HG03378 (cell line): Measurements from ENCODE around the gene GARIN5B.
"Not testable (repeated sequence)": the region's sequence is repeated elsewhere in the genome, so short reads cannot be mapped to it uniquely, and the experiment has no call there.

Experiments used
- ATAC-seq: cut with Tn5 transposase; IDR thresholded peaks from one replicate; pipeline ENCODE4 v1.9.1; 2021; ENCODE audit warnings: mild to moderate bottlenecking, moderate library complexity; ENCODE audit not compliant: unreplicated experiment

Gene GARIN5B

DNA sequence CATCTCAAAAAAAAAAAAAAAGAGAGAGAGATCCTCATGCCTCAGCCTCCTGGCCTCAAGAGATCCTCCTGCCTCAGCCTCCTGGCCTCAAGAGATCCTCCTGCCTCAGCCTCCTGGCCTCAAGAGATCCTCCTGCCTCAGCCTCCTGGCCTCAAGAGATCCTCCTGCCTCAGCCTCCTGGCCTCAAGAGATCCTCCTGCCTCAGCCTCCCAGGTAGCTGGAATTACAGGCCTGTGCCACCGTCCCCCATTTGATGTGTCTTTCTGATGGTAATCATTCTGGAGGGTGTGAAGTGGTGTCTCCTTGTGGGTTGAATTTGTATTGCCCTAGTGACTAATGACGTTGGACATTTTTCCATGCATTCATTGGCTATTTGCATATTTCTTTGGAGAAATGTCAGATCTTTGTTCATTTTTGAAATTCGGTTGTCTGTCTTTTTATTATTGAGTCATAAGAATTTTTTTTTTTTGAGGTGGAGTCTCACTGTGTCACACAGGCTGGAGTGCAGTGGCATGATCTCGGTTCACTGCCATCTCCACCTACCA is 34.2 kb downstream of the GARIN5B start:
- ATAC-seq: not testable (repeated sequence)

GRCh38 chr19:55325172-55325571 is 37.9 kb downstream of the GARIN5B start, which contains the start of gene TMEM150B:
TSS of gene TMEM150B (minus strand) at chr19:55325341. CDS start at chr19:55321036, 4,305 bp downstream.
- ATAC-seq: no peak

- ATAC-seq: no peak
Observed at GRCh38 chr19:55324662-55325061, 38.4 kb downstream of the GARIN5B start.

DNA sequence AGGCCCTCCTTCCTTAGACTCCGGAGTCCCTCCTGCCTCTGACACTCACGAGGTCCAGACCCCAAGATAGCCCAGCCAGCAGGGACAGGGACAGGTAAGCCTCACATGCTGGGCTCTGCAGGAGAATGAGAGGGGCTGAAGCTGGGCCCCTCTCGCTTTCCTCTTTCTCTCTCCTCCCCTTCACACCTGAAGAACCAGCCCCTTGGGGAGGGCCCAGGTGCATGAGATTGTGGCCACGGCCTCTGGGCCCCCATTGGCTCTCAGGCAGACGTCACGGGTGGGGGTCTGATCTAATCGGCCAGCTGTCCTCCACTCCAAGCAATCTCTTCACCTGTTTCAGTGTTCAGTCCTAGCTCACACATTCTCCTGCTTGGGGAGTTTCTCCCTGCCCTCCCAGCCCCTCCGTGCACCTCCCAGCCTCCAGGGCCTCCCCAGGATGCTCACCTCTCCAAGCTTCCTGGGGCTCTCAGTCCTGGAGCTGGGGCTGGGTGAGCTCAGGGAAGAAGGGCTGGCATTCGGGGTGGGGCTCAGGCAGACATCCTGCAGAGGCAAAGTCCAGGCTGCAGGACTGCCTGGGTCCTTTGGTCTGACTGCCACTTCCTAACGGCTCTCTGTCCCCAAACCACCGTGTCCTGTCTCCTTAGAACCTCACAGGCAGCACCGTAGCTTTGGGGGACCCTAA is 40.7 kb downstream of the GARIN5B start:
- ATAC-seq: no peak

DNA sequence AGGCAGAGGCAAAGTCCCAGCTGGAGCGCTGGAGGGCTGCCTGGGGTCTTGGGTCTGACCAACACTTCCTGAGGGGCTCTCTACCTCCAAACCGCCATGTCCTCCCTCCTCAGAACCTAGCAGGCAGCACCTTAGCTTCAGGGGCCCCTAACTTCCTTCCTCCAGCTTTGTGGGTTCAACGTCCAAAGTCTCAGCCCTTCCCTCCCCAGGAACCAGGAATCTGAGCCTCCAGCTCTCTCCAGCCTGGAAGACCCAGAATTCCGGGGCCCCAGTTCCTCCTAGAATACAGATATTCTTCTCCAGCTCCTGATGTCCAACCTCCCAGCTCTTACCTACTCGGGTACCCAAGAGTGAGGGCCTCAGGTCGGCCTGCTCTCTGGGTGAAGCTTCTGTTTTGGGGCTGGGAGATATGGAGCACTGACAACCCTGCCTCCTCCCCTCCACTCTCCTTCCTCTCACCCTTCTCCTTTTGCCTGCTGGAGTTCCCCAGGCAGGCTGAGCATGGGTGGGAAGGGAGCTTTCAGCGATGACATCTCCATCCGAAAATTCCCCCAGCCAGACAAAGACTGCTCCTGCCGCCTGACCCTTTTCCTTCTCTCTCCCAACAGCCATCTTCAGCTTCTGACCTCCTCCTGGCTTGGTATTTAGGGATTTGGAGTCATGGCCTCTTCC is 41.5 kb downstream of the GARIN5B start:
- ATAC-seq: no peak

DNA sequence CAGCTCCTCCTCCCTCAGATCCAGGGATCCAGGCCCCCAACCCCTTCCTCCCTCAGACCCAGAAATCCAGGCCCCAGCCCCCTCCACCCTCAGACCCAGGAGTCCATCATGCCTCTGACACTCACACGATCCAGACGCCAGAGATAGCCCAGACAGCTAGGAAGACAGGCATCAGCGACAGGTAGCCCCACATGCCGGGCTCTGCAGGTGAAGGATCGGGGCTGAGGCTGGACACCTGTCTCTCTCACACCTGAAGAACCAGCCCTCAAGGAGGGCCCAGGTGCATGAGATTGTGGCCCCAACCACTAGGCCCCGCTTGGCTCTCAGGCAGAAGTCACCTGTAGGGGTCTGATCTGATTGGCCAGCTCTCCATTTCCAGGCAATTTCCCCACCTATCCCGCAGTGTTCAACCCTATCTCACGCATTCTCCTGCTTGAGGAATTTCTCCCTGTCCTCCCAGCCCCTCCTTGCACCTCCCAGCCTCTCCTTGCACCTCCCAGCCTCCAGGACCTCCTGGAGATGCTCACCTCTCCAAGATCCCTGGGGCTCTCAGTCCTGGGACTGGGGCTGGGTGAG is 42.1 kb downstream of the GARIN5B start:
- ATAC-seq: no peak

DNA sequence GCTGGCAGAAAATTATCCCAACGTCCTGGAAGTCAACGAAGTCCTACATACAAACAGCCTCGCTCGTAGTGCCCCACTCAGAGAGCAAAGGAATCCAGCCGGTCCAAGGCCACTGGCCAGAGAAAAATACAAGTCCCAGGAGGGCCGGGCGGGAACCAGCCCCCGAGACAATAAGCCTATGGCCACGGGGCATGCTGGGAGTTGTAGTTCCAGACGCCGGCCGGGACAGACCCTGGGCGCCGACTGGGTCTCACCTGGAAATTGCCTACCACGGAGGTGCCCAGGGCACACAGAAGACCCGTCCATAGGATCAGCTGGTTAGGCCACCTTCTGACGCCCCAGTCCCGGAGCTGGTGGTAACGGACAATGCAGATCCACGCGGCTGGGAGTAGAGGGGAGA is 43.3 kb downstream of the GARIN5B start:
- ATAC-seq: no peak

- no peak for ATAC-seq
Observed at GRCh38 chr19:55316646-55317045, 46.4 kb downstream of the GARIN5B start.

GRCh38 chr19:55315956-55316525 is 47.0 kb downstream of the GARIN5B start:
- no peak for ATAC-seq

DNA sequence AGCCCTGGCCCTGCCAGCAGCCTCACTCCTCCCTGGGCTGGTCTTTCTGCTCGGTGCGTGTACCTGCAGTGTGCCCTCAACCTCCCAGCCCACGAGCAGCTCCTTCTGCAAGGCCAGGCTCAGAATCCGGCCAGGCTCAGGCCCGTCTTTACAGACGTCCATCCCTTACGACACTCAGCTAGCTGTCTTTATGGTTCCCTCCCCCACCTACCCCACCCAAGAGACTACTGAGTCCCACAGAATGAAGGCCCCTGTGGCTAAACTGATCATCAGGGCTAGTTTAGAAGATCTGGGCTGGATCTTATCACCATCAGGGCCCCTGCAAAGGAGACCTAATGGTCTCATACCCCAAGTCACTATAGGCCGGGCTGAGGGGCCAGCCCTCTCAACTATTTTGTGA is 48.7 kb downstream of the GARIN5B start:
- ATAC-seq: no peak

DNA sequence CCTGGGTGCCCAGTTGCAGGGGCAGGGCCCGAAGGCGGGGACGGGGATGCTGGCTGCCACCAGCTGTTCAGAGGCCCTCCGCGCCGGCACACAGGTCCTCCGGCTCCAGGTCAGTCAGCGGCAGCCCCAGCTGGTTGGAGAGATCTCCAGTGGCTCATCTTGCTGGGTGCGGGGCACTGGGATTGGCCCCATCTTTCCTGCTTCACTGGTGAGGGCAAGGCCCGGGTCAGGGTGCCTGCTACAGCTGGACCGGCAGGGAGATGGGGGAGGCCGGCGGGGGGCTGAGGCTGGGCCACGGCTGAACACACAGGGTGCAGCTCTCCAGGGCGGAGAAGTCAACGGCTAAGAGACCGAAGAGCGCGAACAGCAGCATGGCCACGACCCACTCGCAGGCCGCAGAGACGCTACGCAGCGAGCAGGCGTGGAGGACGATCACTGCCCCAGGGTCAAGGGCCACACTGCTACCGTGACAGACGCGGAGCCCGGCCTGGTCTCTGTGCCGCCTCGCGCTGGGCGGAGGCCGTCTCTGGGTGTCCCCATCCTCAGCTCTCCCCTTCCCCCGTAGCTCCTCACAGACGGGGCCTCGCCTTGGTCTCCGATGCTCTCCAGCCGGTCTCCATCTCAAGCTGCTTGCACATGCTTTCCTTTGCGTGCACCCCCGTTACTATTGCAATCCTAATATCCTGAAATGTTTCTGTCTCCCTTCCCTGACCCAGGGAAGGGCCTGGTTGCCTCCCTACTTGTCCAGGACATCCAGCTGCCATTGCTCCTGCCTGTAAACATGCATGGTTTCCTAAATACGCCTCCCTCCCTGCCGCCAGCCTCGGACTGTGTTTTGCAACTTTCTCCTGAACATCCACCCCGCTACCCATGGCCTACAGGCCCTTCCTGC is 50.2 kb downstream of the GARIN5B start:
- ATAC-seq: no peak

GRCh38 chr19:55311797-55312196 is 51.3 kb downstream of the GARIN5B start:
- ATAC-seq: no peak

DNA sequence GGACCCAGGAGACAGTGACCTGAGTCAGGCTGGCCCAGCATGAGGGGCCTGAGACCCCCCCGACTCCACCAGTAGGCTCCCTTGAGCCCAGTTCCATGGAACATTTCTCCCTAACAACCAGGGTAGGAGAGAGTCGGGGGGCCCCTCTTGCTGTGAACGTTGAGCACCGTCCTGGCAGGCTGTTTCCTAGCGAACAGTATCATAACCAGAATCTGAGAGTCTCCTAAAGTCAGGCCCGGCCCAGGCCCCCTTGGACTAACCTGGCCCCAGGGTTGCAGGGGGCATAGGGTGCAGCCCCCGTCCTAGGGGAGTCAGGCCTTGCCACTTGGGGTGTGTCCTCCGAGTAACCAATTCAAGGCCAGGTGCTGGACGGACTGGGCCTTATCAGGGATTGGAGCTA is 51.7 kb downstream of the GARIN5B start:
- no peak for ATAC-seq

GRCh38 chr19:55310498-55310897 is 52.6 kb downstream of the GARIN5B start:
- ATAC-seq: no peak

DNA sequence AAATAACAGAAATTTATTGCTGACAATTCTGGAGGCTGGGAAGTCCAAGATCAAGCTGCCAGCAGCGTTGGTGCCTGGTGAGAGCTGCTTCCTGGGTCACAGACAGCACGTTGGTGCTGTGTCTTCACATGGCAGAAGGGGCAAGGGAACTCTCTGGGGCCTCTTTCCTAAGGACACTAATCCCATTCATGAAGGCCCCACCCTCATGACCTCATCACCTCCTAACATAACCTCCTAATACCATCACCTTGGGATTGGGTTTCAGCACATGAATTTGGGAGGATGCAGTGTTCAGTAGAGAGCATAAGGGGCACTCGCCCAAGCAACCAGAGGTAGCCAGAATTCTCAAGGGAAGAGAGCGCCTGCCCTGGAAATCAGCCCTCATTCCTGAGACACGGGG is 53.6 kb downstream of the GARIN5B start:
- ATAC-seq: no peak

DNA sequence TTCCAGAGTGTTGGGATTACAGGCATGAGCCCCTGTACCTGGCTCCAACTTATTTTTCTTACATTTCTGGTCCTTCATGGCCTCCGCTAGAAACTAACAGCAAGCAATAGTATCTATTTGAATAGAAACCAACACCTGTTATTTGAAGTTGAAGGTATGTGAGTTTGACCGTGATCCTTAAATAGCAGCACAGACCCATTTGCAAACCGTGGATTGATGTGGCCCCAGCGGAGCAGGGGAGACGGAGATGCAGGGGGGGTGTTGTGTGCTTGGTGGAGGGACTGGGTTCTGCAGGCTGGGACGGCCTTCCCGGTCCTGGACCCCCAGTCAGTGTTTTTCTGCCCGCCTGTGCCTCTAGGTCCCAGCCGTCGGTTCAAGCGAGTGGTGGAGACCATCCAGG is 54.8 kb downstream of the GARIN5B start:
- no peak for ATAC-seq

GRCh38 chr19:55306712-55307111 is 56.3 kb downstream of the GARIN5B start:
- no peak for ATAC-seq

- no peak for ATAC-seq
Observed at GRCh38 chr19:55305983-55306562, 57.0 kb downstream of the GARIN5B start.

DNA sequence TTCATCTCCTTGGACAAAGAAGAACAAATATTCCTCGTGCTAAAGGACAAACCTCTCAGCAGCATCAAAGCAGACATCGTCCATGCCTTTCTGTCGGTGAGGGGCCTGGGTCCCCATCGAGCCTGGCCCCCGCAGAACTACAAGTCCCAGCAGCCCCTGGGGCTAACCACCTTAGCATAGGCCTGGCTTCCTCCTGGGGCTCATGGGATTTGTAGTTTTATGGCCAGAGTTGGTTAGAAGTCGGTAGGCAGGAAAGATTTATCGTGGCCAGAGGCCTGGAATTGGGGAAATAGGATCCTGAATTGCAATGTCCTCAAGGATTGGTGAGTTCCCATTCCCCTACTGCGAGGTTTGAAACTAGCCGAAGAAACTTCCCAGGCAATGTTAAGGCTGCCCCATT is 57.6 kb downstream of the GARIN5B start:
- ATAC-seq: no peak

DNA sequence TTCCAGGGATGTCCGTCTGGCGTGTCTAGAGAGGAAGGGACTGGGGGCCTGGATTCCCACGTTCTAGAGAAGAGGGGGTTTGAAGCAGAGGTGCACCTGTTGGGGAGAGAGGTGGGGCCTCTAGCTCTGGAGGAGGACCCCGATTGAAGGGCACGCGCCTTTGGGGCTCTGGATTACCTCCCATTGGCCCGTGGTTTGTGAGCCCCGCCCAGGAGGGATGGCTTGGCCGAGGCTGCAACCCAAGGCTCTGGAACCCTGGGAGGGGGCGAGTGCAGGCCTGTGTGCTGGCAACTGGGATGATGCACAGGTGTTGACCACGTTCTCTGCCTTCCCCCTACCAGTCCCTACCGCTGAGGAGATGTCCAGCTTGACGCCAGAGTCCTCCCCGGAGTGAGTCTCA is 58.1 kb downstream of the GARIN5B start:
- ATAC-seq: no peak
